Measurements from ENCODE around the gene ATF5.
A peak's percentile ranks its signal among the peaks of the same experiment; 100 is the strongest.
"Not testable (repeated sequence)": the region's sequence is repeated elsewhere in the genome, so short reads cannot be mapped to it uniquely, and the experiment has no call there.

Gene ATF5

DNA sequence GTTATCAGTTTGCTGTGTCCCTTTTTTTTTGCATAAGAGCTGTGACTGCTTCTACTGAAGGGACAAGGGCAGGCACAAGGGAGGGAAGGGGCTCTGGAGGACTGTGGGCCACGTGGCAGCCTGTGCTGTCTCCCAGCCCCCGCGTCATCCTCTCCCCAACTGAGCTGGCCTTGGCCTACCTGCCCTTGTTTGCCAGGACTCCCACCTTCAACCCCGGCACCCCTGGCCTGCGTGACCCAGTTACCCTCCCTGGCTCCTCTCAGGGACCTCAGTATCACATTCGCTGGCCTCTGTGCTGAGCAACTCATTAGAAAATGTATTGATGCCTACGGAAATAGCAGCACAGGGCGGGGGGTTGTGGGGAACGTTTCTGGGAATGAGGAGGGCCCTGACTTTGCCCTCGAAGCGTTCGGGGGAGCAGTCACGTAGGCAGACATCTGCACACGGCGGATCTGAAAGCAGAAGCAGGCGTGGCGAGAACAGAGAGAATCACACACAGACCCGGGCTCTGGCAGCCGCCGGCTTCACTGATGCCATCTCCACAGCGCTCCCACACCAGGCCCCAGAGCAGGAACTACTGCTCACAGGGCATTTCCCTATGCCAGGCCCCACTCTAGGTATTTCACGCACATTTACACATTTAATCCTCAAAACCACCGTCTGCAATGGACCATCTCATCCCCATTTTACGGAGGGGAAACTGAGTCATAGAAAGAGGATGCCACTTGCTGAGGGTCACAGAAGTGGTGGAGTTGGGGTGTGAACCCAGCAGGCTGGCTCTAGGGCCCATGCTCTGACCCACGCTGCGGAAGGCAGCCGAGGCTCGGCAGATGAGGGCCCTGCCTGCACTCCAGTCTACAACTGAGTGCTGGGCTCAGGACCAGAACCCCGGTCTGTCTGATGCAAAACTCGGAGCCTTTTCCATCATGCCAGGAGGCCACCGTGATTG lies 5.7 kb upstream of the ATF5 start:
- DNase-seq = no peak

DNA sequence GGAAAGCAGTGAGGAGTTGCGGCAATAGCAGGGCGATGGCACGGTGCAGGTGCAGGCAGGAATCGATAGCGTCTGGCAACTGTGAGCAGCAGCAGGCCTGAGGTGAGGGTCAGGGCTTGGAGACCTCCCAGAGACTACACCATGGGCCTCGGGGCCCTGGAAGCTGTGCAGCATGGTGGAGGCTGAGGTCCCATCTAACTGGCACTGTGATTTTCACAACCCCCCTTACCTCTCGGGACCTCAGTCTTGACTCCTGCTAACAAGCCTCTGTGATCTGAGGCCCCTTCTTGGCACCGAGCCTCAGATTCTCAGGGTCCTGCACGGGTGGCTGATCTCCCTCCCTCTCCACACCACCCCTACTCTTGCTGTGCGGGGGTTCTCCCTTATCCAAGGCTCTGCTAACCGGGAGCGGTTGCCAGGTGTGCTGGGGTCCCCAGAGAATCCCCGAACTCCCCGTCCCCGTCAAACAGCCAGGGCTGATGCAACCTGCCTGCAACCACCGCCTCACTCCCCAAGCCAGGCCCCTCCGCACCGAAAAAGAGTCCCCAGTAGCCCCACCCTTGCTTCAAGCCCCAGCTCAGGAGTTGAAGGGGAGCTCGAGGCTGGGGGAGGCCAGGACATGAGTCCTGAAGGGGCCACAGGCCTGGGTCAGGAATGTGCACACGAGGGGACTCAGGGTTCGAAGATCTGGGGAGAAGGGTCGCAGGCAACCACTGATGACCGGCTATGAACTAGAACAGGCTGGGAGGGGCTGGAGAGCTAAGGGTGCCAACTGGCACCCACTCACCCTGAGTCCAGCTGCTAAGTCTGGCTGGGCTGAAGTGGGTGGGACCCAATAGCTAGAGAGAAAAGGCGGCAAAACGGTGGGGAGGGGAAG lies 4.8 kb upstream of the ATF5 start:
- no peak for DNase-seq

DNA sequence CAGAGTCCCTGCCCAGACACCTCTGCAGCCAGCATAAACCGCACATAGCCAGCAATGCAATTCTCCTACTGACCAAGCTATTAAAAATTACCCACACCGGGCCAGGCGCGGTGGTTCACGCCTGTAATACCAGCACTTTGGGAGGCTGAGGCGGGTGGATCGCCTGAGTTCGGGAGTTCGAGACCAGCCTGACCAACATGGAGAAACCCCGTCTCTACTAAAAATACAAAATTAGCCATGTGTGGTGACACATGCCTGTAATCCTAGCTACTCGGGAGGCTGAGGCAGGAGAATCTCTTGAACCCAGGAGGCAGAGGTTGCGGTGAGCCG lies 4.2 kb upstream of the ATF5 start:
- DNase-seq = not testable (repeated sequence)

DNA sequence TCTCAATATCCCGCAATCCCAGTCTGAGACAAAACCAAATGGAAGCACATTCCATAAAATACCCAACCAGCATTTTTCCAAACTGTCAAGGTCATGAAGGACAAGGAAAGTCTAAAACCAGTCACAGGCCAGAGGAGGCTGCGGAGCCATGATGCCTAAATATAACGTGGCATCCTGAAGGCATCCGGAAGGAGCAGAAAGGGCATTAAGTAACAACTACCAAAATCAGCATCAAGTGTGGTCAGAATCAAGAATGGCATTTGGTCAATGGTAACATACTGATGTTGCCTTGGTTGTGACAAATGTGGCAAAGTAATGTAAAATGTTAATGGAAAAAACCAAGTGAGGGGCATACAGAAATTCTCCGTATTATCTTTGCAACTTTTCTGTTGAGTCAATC lies 3.5 kb upstream of the ATF5 start:
- no peak for DNase-seq

DNA sequence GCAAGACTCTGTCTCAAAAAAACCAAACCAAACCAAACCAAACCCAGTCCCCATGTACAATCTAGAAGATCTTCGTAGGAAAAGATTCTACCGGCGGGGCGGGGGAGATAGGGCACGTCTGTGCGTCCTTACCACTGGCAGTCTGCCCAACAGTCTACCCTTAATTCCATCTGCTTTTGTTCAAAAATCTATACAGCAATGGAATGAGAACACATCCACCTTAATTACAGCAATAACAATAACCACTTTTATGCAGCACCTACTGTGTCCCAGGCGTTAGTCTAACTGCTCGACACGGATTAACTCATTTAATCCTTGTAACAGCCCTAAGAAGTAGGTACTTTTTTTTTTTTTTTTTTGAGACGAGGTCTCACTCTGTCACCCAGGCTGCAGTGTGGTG lies 2.5 kb upstream of the ATF5 start:
- DNase-seq = no peak

DNA sequence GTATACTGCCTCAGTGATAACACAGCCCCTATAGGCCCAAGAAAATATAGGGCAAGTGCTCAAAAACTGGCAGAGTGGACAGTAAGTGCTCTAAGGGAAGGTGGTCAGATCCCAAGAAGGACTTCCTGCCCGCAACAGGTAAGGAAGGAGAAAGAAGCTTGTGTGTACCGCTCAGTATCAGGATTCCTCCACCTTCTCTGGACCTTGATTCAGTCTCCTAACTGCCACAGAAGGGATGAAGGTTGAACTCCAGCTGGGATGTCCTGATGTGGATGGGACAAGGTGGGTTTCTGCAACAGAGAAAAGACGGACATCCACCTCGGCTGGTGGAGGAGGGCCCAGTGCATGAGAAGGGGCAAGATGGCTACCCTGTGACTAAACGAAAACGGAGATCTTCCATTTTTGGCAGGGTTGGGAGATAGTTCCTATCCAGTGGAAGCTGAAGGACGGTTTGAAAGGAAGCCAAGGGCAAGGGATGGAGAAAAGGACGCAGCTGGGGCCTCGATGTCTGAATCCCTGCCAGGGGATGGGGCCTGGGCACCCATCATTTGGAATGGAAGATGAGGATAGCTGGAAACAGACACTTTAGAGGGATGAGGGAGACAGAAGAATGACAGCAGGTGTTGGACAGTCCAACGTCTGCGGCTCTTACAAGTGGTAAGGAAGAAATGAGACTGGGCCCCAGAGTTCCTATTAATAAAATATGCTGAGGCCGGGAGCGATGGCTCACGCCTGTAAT lies 1.3 kb upstream of the ATF5 start:
- DNase-seq = no peak

DNA sequence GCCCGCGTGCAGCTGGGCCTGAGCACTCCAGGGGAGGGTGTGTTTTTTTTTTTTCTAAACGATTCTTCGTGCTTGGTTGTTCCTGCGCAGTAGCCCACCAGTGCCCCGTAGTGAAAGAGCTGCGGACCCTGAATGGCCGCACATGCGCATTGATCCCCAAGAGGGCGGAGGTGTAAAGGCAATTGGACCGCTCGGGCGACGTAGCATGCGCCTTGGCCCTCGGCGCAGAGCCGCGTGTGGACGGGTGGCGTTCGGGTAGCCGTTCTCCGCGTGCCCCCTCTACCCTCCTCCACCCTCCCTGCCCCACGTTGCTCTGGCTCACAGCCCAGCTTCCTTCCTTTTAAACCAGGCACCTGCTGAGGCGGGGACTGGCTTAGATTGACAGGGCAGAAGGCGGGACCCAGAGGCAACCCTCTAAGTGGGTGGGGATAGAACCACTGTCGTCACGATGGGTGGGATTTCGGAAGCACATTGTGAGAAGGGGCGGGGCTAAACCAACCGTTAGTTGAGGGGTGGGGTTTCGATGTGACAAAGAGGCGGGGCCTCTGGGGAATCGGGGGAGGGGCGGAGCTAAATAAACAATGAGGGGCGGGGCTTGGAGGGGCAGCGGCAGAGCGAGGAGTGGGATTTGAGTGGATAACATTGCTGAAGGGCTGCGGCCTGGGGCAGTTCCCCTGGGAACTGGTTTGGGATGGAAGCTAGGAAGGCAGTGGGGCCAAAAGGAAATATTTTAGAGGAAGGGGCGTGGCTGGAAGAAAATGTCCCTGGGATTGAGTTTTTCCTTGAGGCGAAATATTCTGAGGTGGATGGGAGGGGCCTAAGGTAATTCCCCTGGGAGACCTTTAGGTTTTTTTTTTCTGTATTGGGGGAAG lies 842 bp downstream of the ATF5 start:
- peak; percentile 89 for DNase-seq

DNA sequence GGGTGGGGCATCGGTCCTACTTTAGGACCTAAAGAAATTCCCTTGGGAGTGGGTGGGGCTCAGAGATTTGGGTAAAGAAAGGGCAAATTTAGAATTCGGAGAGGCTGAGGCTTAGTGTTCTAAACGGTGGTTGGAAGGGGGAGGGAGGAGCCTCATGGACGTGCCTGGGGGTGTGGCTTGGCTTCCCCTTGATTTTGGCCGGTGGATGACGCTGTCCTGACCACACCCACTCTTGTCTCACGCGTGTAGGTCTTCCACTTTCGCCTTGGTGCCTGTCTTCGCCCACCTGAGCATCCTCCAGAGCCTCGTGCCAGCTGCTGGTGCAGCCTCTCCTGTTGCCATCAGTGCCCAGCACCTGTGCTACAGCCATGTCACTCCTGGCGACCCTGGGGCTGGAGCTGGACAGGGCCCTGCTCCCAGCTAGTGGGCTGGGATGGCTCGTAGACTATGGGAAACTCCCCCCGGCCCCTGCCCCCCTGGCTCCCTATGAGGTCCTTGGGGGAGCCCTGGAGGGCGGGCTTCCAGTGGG lies 1.5 kb downstream of the ATF5 start:
- no peak for DNase-seq

DNA sequence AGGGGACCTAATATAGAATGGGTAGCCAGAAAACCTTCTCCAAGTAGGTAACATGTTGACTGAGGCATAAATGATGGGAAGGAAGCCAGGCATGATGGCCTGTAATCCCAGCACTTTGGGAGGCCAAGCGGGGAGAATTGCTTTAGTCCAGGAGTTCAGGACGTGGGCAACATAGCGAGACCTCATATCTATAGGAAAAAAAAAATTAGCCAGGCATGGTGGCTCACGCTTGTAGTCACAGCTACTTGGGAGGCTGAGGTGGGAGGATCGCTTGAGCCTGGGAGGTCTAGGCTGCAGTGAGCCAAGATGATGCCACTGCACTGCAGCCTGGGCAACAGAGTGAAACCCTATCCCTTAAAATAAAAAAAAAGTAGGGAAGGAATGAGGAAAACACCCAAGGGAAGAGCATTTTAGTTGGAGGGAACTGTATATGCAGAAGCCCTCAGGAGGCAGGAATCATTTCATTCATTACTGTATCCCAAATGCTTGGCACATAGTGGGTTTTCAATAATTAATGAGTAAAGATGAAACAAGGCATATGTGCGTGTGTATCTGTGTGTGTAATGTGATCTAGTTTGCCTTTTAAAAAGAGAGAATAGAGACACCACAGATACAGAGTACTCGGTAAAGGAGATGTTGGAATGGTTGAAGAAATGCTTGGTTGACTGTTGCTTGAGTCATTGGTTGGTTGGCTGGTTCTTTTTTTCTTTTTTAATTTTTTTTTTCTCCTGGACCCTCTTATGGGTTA lies 2.5 kb downstream of the ATF5 start:
- DNase-seq = no peak

DNA sequence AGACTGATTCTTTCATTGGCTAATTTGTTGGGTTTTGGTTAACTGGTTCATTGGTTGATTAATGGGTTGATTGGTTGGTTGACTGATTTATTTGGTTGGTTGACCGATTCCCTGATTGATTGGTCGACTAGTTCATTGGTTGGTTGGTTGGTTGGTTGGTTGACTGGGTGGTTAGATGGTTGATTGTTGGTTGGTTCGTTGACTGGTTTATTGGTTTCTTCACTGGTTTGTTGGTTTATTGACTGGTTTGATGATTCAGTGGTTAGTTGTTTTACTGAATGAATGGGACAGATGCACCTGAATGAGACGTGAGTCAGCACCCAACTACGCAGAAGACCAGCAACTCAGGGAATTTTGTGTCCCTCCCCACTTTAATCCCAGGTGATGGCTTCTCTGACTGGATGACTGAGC lies 3.0 kb downstream of the ATF5 start:
- no peak for DNase-seq

DNA sequence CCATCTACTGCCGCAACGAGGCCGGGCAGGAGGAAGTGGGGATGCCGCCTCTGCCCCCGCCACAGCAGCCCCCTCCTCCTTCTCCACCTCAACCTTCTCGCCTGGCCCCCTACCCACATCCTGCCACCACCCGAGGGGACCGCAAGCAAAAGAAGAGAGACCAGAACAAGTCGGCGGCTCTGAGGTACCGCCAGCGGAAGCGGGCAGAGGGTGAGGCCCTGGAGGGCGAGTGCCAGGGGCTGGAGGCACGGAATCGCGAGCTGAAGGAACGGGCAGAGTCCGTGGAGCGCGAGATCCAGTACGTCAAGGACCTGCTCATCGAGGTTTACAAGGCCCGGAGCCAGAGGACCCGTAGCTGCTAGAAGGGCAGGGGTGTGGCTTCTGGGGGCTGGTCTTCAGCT lies 3.7 kb downstream of the ATF5 start:
- DNase-seq = no peak

DNA sequence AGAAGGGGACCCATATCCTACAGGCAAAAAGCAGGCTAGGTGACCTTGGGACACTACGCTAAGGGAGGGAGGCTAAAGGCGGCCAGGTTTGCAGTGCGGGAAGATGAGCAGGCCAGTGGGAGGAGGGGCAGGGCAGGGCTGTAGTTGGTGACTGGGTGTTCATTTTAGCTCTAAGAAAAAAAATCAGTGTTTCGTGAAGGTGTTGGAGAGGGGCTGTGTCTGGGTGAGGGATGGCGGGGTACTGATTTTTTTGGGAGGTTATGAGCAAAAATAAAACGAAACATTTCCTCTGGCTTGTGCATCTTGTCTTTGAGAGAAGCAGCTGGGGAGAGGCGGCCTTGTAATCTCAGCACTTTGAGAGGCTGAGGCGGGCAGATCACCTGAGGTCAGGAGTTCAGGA lies 4.6 kb downstream of the ATF5 start:
- no peak for DNase-seq

DNA sequence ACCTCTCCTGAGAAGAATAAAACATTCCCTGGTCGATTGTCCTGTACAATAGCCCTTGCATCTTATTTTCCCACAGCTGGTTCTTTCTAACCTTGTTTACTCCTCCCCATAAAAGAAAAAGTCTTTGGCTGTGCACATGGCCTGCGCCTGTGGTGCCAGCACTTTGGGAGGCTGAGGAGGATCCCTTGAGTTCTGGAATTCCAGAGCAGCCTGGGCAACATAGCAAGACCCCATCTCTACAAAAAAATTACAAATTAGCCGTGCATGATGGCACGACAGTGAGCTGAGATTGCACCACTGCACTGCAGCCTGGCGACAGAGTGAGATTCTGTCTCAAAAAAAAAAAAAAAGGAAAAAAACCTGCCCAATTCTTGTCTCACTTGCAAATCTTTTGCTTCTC lies 7.5 kb downstream of the ATF5 start:
- no peak for DNase-seq

DNA sequence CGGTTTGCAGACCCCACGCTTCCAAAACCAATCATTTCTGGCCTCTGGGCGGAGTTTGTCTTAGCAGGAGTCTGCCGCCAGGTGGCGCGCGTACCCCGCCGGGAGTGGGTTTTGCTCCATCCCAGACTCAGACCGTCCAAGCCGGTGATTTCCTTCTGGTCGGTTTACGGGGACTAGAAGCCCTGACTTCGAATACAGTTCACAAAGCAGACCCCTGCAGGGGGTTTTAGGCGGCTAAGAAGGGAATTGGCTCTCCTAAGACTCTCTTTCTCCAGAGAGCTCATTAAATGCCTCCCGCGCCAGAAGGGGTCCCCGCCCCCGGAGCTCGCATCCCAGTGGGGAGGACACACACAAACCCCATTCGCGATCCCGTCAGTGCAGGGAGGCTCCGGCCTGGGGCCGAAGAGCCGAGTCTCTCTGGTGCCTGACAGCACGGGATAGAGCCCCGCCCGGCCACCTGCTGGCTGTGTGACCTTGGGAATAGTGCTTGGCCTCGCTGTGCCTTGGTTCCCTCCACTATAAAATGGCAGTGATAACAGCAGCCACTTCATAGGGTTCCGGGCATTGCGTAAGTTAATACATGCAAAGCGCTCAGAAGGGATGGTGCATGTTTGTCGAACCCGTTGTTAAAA lies 8.9 kb downstream of the ATF5 start:
- peak; percentile 32 for DNase-seq

DNA sequence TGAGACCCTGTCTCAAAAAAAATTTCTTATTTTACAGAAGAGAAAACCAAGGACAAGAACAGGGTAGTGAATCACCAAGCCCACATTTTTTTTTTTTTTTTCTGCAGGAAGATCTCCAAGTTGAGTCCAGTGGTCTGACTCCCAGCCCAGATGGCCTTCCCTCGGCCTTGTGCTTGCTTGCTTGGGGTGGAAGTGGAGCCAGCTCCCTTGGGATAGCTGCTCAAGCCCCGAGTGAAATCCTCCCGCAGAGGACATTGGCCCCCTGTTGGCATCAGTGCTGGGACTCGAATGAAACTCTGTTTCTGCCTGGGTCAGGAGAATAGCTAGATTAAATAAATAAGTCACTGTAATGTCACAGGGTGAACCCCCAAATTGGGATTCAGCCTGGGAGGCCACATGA lies 9.7 kb downstream of the ATF5 start:
- no peak for DNase-seq

DNA sequence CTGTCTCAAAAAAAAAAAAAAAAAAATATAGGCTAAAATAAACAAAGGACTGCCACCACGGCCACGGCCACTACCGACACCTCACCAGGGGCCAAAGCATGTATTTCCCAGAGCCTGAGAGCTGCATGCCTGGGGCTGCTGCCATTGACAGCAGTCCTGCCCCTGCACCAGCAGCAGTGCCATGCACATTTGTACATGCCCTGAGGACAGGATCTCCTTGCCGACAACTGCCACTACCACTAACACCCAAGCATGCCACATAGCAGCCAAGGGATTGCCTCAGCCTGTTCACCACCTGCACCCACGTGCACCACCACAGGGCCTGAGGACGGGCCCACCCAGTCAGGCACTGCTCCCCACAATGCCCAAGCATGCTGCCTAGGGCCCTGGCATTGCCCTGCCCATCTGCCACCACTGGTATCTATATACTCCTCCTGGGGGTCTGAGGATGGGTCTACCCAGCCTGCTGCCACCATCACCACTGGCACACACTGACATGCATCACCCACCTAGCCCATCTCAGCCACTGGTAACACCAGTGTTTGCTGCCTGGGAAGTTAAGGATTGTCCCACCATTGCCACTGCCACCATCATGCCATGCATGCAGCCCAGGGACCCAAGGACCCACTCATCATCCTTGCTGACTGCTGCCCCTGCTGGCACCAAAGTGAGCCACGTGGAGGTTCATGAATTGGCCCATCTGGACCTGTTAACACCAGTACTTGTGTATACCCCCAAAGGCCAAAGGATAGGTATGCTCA lies 10.9 kb downstream of the ATF5 start:
- no peak for DNase-seq

DNA sequence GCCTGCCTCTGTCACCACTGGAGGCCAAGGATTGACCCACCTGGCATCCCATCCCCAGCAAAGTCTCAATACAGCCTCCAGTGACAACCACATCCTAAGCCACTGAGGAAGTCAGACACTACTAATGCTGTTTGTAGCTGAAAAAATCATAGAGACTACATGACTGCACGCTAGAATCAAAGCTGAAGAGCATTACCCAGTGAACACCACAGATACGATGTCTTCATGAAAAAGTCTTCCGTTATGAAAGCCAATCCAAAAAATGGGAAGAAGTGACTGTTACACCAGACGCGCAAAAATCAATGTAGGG lies 11.4 kb downstream of the ATF5 start:
- DNase-seq = no peak

DNA sequence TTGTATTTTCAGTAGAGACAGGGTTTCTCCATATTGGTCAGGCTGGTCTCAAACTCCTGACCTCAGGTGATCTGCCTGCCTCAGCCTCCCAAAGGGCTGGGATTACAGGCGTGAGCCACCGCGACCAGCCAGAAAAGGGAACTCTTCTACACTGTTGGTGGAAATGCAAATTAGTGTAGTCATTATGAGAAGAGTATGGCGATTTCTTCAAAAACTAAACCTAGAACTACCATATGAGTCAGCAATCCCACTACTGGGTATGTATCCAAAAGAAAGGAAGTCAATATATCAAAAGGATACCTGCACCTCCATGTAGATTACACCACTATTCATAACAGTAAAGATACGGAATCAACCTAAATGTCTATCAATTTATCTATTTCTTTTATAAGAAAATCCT lies 15.6 kb downstream of the ATF5 start:
- DNase-seq = not testable (repeated sequence)

DNA sequence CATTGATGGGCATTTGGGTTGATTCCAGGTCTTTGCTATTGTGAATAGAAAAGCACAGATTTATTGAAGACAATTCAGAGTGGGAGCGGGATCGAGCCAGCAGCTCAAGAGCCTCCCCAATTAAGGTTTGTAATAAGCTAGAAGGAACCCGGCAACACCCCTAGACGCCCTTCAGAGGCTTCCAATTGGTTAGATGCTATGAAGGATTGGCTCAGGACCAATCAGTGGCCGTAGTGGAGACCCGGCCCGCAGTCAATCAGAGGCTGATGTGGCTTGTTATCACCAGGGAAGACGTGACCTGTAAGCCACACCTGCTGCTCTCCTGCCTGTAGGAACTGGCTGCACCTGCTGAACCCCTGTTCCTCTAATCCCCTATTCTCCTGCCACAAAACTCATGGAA lies 17.4 kb downstream of the ATF5 start:
- no peak for DNase-seq
